GM18502 (cell line): ENCODE results near the gene DROSHA.

Source experiments
- ATAC-seq: cut with Tn5 transposase; IDR thresholded peaks from one replicate; pipeline ENCODE4 v1.9.1; 2021; ENCODE audit warnings: mild to moderate bottlenecking; ENCODE audit not compliant: unreplicated experiment, poor library complexity

DROSHA gene

GRCh38 chr5:31471040-31471439 is 60.9 kb downstream of the DROSHA start:
- ATAC-seq = no peak

- ATAC-seq = no peak
Measured at GRCh38 chr5:31470608-31471007, 61.3 kb downstream of the DROSHA start.

GRCh38 chr5:31469886-31470285 is 62.0 kb downstream of the DROSHA start:
- no peak for ATAC-seq

GRCh38 chr5:31469466-31469865 is 62.4 kb downstream of the DROSHA start:
- ATAC-seq = no peak

- ATAC-seq = no peak
Measured at GRCh38 chr5:31465291-31465690, 66.6 kb downstream of the DROSHA start.

GRCh38 chr5:31464081-31464480 is 67.8 kb downstream of the DROSHA start:
- no peak for ATAC-seq

GRCh38 chr5:31463351-31463750 is 68.5 kb downstream of the DROSHA start:
- ATAC-seq = no peak

GRCh38 chr5:31459594-31459993 is 72.3 kb downstream of the DROSHA start:
- ATAC-seq = no peak

GRCh38 chr5:31455172-31455571 is 76.7 kb downstream of the DROSHA start:
- ATAC-seq = no peak

GRCh38 chr5:31453522-31453921 is 78.4 kb downstream of the DROSHA start:
- no peak for ATAC-seq

- ATAC-seq = no peak
Measured at GRCh38 chr5:31452314-31452713, 79.6 kb downstream of the DROSHA start.

- ATAC-seq = no peak
Measured at GRCh38 chr5:31449962-31450361, 81.9 kb downstream of the DROSHA start.

- no peak for ATAC-seq
Measured at GRCh38 chr5:31449174-31449573, 82.7 kb downstream of the DROSHA start.

- no peak for ATAC-seq
Measured at GRCh38 chr5:31445041-31445600, 86.8 kb downstream of the DROSHA start.

GRCh38 chr5:31443572-31443971 is 88.3 kb downstream of the DROSHA start:
- ATAC-seq = no peak

- no peak for ATAC-seq
Measured at GRCh38 chr5:31442058-31442745, 89.7 kb downstream of the DROSHA start.

GRCh38 chr5:31436851-31437250 is 95.0 kb downstream of the DROSHA start:
- ATAC-seq = no peak

GRCh38 chr5:31435730-31436129 is 96.2 kb downstream of the DROSHA start:
- ATAC-seq = no peak

- no peak for ATAC-seq
Measured at GRCh38 chr5:31434898-31435297, 97.0 kb downstream of the DROSHA start.

- ATAC-seq = no peak
Measured at GRCh38 chr5:31433229-31433628, 98.7 kb downstream of the DROSHA start.

- ATAC-seq = no peak
Measured at GRCh38 chr5:31427724-31428309, 104.1 kb downstream of the DROSHA start.
